Middle frontal gyrus (tissue), 1 donor: Measurements from ENCODE around the gene GRB10.

Source experiments
- DNase-seq: peaks from one replicate; pipeline ENCODE4 v3.0.0-alpha.2; 2015; ENCODE audit warnings: low spot score; ENCODE audit errors: extremely low spot score

The GRB10 gene

GRCh38 chr7:50721661-50722259 lies 60.9 kb downstream of the GRB10 start:
- no peak for DNase-seq

DNA sequence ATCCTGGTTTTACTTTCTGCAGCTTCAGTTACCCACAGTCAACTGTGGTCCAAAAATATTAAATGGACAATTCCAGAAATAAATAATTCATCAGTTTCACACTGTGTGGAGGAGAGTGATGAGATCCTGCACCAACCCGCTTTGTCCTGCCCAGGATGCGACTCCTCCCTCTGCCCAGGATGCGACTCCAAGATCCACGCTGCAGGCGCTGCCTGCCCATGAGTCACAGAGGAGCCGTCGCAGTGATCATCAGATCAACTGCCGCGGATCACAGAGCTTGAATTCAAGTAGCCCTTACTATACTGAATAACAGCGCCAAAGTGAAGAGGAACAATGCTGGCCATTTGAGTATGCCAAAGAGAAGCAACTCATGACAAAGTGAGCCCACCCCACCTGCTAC lies 61.5 kb downstream of the GRB10 start:
- no peak for DNase-seq

GRCh38 chr7:50720295-50720694 lies 62.4 kb downstream of the GRB10 start:
- no peak for DNase-seq

DNA sequence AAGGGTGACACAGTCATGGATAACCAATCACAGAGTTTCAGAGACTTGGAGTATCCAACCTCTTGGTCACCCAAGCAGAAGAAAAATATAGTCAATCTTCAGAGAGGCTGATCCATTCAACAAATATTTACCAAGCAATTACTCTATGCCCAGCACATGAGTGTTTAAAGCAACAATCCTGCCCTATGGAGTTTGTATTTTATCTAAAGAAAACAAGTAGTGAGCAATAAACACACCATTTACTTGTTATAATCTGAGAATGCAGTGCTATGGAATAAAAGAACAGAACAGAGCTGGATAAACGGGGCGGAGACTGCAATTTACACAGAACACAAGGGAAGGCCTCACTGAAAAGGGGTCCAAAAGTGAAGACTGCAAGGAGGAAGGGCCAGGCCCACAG lies 63.8 kb downstream of the GRB10 start:
- DNase-seq = no peak

DNA sequence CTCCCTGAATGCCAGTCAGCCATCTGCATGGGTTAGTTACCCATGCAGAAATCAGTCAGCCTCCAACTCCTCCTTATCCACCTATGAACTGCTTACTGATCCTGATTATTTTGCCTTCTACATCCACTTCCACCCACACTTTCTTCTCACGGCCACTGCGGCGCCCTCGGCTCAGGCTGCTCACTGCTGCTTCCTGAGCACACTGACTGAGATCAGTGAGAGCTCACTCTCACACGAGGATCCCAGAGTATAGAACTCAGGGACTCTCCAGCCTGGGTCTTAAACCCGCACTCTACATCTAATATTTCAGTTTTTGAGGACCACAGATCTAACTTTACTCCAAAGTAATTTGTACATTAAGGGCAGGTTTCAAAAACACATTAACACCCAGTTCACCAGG lies 64.4 kb downstream of the GRB10 start:
- DNase-seq = no peak

DNA sequence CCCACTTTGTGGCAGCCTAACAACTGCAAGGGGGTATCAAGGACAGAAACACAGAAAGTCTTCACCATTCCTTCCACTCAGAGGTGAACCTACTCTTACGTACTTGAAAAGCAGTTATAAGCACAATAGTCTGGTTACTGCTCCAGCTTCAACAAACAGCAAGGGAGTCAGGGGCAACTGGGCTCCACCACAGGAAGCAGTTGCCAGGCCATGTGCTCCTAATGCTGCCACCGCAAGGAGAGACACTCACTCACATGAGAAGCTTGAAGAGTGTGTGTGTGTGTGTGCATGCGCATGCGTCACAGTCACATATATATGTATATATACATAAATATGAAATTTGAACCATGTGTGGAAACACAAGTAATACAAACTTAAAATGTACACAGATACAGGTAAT lies 65.5 kb downstream of the GRB10 start:
- DNase-seq = no peak

GRCh38 chr7:50714857-50715256 lies 67.8 kb downstream of the GRB10 start:
- DNase-seq = no peak

- DNase-seq = no peak
Observed at GRCh38 chr7:50713123-50713965, 69.4 kb downstream of the GRB10 start.

DNA sequence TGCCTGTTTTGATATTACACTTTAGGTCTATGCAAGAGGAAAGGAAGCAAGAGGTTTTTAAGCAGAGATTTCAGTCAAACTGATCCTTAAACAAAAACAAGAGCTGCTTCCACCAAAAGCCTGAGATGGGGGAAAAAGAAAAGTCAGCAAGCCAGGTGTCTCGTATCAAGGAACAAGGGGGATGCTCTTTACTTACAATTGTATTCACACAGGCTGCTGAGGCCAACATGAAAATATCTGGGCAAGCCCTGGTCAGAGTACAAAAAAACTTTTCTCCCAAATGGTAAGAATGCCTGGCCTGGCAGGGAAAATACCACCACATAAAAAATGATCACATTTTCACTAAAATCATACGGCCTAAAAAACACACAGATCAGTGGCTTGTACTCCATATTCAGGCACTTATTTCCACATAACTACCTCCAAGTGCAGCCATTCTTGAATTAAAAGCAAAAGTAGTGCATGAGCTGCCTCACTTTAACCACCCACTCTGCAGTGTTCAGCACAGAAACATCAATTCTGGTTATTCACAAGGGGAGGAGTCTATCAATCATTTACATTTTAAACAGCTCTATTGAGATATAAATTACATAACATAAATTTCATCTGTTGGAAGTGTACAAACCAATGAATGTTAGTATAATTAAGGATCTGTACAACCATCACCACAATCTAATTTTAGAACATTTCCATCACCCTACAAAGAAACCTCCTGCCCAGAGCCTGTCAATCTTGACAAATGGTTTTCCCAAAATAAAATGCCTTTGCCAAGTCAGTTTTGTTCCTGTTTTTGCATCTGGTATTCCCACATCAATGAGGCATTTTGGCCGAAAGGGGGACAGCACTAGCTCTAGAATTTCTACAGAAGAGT lies 70.2 kb downstream of the GRB10 start:
- DNase-seq = no peak

DNA sequence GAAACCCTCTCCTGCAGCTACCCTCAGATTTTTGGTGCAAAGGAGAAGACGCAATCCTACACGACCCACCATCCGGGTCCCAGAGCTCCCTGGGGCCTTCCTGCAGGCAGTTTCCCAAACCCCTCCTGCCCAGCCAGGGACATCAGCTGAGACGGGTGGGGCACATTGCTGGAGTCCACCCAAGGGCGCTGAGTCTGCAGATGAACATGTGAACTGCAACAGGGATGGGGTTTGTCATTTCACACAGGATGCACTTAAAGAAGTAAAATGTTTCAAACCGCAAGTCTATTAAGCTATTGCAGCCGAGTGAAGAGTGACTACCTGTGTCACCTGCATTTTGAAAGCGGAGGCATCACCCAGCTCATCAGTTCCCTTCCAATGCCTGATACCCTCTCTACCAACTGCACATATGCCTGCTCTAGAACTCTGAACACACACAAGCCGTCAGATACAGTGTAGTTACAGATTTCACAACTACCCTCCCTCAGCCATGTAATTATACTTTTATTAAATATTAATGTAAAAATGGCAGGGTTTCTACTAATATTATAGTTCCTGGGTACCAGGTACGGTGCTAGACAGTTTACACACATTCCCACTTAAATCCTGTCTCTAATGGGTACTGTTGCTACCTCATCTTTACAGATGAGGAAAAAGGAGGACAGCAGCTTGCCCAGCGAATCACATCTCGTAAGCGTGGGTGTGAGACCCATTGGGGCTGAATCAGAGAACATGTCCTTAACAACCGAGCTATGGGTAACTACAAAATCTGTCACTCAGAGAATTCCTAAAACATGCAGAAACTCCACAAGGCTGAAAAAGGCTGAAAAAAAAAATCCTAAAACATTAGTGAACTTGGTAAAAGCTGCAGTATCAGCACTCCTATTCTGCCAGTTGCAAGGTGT lies 71.2 kb downstream of the GRB10 start:
- no peak for DNase-seq

- no peak for DNase-seq
Observed at GRCh38 chr7:50710441-50711154, 72.1 kb downstream of the GRB10 start.

GRCh38 chr7:50709151-50709550 lies 73.5 kb downstream of the GRB10 start:
- DNase-seq = no peak

- no peak for DNase-seq
Observed at GRCh38 chr7:50707236-50708006, 75.3 kb downstream of the GRB10 start.

GRCh38 chr7:50706469-50706937 lies 76.2 kb downstream of the GRB10 start:
- DNase-seq = no peak

GRCh38 chr7:50704844-50705243 lies 77.9 kb downstream of the GRB10 start:
- no peak for DNase-seq

- DNase-seq = no peak
Observed at GRCh38 chr7:50703654-50704053, 79.0 kb downstream of the GRB10 start.

GRCh38 chr7:50699143-50699542 lies 83.6 kb downstream of the GRB10 start:
- no peak for DNase-seq

GRCh38 chr7:50697748-50698147 lies 84.9 kb downstream of the GRB10 start:
- no peak for DNase-seq

- no peak for DNase-seq
Observed at GRCh38 chr7:50696810-50697582, 85.7 kb downstream of the GRB10 start.
